PC-3 (cell line): Measurements from ENCODE around the gene ACKR2. TPM values are rescaled to one million over a fixed set of nuclear protein-coding genes. Genes with fewer than 3 reads are reported as not detected.
A peak's percentile ranks its signal among the peaks of the same experiment; 100 is the strongest.

ENCODE experiments used
- ATAC-seq: fragments of 200-7000 bp; cut with Tn5 transposase; 2 replicates; pipeline ENCODE4 v1.9.1; 2020; ENCODE audit warnings: mild to moderate bottlenecking, moderate library complexity
- BruUV-seq: library from RNA; stranded (reverse); fragments of 400-500 nt; replicated peaks from 2 replicates; lab custom pipeline; 2021; lab: Mats Ljungman, UMichigan
- CTCF ChIA-PET: fragments of 300-600 bp; sonication (Branson Sonifier 250); formaldehyde crosslinking; loops from one replicate; lab custom pipeline; 2022; ENCODE audit warnings: antibody characterized with exemption; lab: Charles Lee
- POLR2A ChIA-PET: fragments of 300-600 bp; sonication (Branson Sonifier 250); formaldehyde crosslinking; loops from one replicate; lab custom pipeline; 2022; ENCODE audit warnings: antibody characterized with exemption; ENCODE audit not compliant: unreplicated experiment; lab: Charles Lee
- DNase-seq: peaks from one replicate; pipeline ENCODE4 v3.0.0-alpha.2; 2015
- H2AFZ ChIP-seq: fragments of 300-600 bp; sonication (generic); 2 replicates; pipeline ENCODE4 v1.6.0; 2016; ENCODE audit warnings: antibody characterized with exemption, low read length
- H3F3A ChIP-seq: fragments of 300-600 bp; sonication (generic); one replicate; pipeline ENCODE4 v1.6.0; 2017; ENCODE audit warnings: antibody characterized with exemption, low read length, control low read depth, mild to moderate bottlenecking; ENCODE audit not compliant: unreplicated experiment
- H3K27ac ChIP-seq: fragments of 300-600 bp; sonication (generic); 2 replicates; pipeline ENCODE4 v1.5.1; 2016; ENCODE audit warnings: mild to moderate bottlenecking, low read length
- H3K27me3 ChIP-seq: fragments of 300-600 bp; sonication (generic); 2 replicates; pipeline ENCODE4 v1.6.1; 2016; ENCODE audit warnings: low read length, mixed read lengths
- H3K36me3 ChIP-seq: fragments of 300-600 bp; sonication (generic); 2 replicates; pipeline ENCODE4 v1.6.1; 2016; ENCODE audit warnings: low read depth, mixed run types, low read length, mixed read lengths
- H3K4me1 ChIP-seq: fragments of 300-600 bp; sonication (generic); 2 replicates; pipeline ENCODE4 v1.5.1; 2016; ENCODE audit warnings: low read length; ENCODE audit not compliant: insufficient read depth
- H3K4me2 ChIP-seq: fragments of 300-600 bp; sonication (generic); 2 replicates; pipeline ENCODE4 v1.6.0; 2016; ENCODE audit warnings: low read length
- H3K4me3 ChIP-seq: fragments of 300-600 bp; sonication (generic); 2 replicates; pipeline ENCODE4 v1.5.1; 2016; ENCODE audit warnings: mild to moderate bottlenecking, low read length, mixed read lengths
- H3K79me2 ChIP-seq: fragments of 300-600 bp; sonication (generic); 2 replicates; pipeline ENCODE4 v1.6.1; 2017; ENCODE audit warnings: low read length, mixed read lengths
- H3K9ac ChIP-seq: fragments of 300-600 bp; sonication (generic); 2 replicates; pipeline ENCODE4 v1.6.0; 2016; ENCODE audit warnings: mild to moderate bottlenecking, low read length
- H3K9me2 ChIP-seq: fragments of 300-600 bp; sonication (generic); replicated peaks from 2 replicates; pipeline ENCODE4 v1.6.1; 2016; ENCODE audit warnings: mixed run types, low read length, mixed read lengths
- H3K9me3 ChIP-seq: fragments of 300-600 bp; sonication (generic); 2 replicates; pipeline ENCODE4 v1.6.1; 2016; ENCODE audit warnings: low read length, mixed read lengths
- H4K20me1 ChIP-seq: fragments of 300-600 bp; sonication (generic); 2 replicates; pipeline ENCODE4 v1.6.1; 2016; ENCODE audit warnings: low read length, mixed read lengths
- CTCF ChIP-seq: fragments of 300-600 bp; sonication (generic); conservative IDR thresholded peaks from 2 replicates; pipeline ENCODE4 v1.5.1; 2017; ENCODE audit warnings: antibody characterized with exemption, low read depth, mild to moderate bottlenecking, low read length
- EZH2 ChIP-seq: fragments of 300-600 bp; sonication (generic); IDR thresholded peaks from one replicate; pipeline ENCODE4 v1.6.1; 2017; ENCODE audit warnings: antibody characterized with exemption, mild to moderate bottlenecking, low read length; ENCODE audit not compliant: unreplicated experiment
- EZH2phosphoT487 ChIP-seq: fragments of 300-600 bp; sonication (generic); IDR thresholded peaks from 2 replicates; pipeline ENCODE4 v1.6.1; 2018; ENCODE audit warnings: mild to moderate bottlenecking, antibody characterized with exemption, low read length, borderline replicate concordance
- intact Hi-C: fragments of 100-400 bp; cut with micrococcal nuclease; formaldehyde crosslinking; loops from 2 replicates; pipeline ENCODE4 v1.9.0; 2023
- total RNA-seq: library from RNA; depleted of rRNA; stranded (reverse); fragments of >200 nt; gene quantifications from 2 replicates; pipeline ENCODE4 v1.2.3, GENCODE V29; 2014

ACKR2 gene
- total RNA-seq, 1 experiment from 2014 or later: 3.9 TPM

- no peak overlapping the region for H2AFZ ChIP-seq
- no peaks in the 10 kb centered on the region for H3K36me3 ChIP-seq
- ChIA-PET POLR2A (no interaction called here), CTCF (no interaction called here)
- no peaks in the 10 kb centered on the region for H3K79me2 ChIP-seq
- no peak for TF ChIP-seq EZH2phosphoT487
- no peak for TF ChIP-seq CTCF
- no peak for TF ChIP-seq EZH2
- ATAC-seq: no peak
- H3F3A ChIP-seq: peaks cover 9% of the 10 kb centered on the region
- intact Hi-C loops: loop anchor here (5.0 to 10.0 kb wide), 2 partner anchors 235 to 672 kb away; partner anchors contain the start of gene SS18L2
- no peaks in the 10 kb centered on the region for H3K9me2 ChIP-seq
- H3K4me2 ChIP-seq: peak overlapping the region; percentile 96
- peaks cover 71% of the 10 kb centered on the region for H3K4me1 ChIP-seq
- H3K27ac ChIP-seq: peak overlapping the region; percentile 100
- no peaks in the 10 kb centered on the region for H4K20me1 ChIP-seq
- peak overlapping the region; percentile 57 for H3K4me3 ChIP-seq
- H3K9ac ChIP-seq: peak overlapping the region; percentile 96
- H3K9me3 ChIP-seq: no peaks in the 10 kb centered on the region
- H3K27me3 ChIP-seq: no peaks in the 10 kb centered on the region
- peak; percentile 66 for DNase-seq
- BruUV-seq: no TSS peak
Observed at GRCh38 chr3:42827023-42827422, 17.8 kb downstream of the ACKR2 start.

GRCh38 chr3:42827654-42828053 lies 18.4 kb downstream of the ACKR2 start:
- intact Hi-C loops: loop anchor here (2.0 to 10.0 kb wide), 3 partner anchors 175 to 673 kb away; partner anchors contain the start of genes SS18L2 and ZBTB47

More at GRCh38 chr3:42827654-42828053, 18.4 kb downstream of the ACKR2 start:
- peak overlapping the region; percentile 96 for H3K4me2 ChIP-seq
- H3K27me3 ChIP-seq: no peaks in the 10 kb centered on the region
- H2AFZ ChIP-seq: no peak overlapping the region
- H3F3A ChIP-seq: peaks cover 9% of the 10 kb centered on the region
- DNase-seq (peak; percentile 80), ATAC-seq (peak; percentile 42)
- H3K79me2 ChIP-seq: no peaks in the 10 kb centered on the region
- POLR2A ChIA-PET: interaction anchor here (0.5 to 0.7 kb wide), 3 partner anchors 9 to 468 kb away, joined by 3 to 6 read pairs (median 3); no protein-coding TSS in a partner anchor
- BruUV-seq: no TSS peak
- no peaks in the 10 kb centered on the region for H4K20me1 ChIP-seq
- H3K27ac ChIP-seq: peak overlapping the region; percentile 100
- CTCF ChIA-PET: interaction anchor here (0.6 to 1.1 kb wide), 2 partner anchors 48 to 54 kb away, joined by 3 to 5 read pairs; no protein-coding TSS in a partner anchor
- H3K4me1 ChIP-seq: peaks cover 66% of the 10 kb centered on the region
- peak overlapping the region; percentile 96 for H3K9ac ChIP-seq
- H3K4me3 ChIP-seq: peak overlapping the region; percentile 57
- no peaks in the 10 kb centered on the region for H3K9me2 ChIP-seq
- H3K36me3 ChIP-seq: no peaks in the 10 kb centered on the region
- no peaks in the 10 kb centered on the region for H3K9me3 ChIP-seq
- TF ChIP-seq EZH2 (no peak), EZH2phosphoT487 (no peak), CTCF (no peak)
